Cardiac muscle cell (in vitro differentiated cells and primary cell): ENCODE data around the gene KRT17. TPM values are rescaled to one million over a fixed set of nuclear protein-coding genes. Genes with fewer than 3 reads are reported as not detected.

Experiments
- DNase-seq, 2 donors: peaks; one replicate each; pipeline versions ENCODE4 v3.0.0 to v3.0.0-alpha.2; 2010 to 2017; ENCODE audit warnings: low read depth in 1 of 2, low spot score in 1 of 2
- H3K27ac ChIP-seq: fragments of 200-600 bp; sonication (generic); 2 replicates; pipeline ENCODE4 v1.5.1; 2016
- H3K27me3 ChIP-seq: fragments of 200-600 bp; sonication (generic); 2 replicates; pipeline ENCODE4 v1.6.0; 2016; ENCODE audit warnings: control low read depth
- H3K36me3 ChIP-seq: fragments of 200-600 bp; sonication (generic); 2 replicates; pipeline ENCODE4 v1.5.1; 2016; ENCODE audit warnings: control low read depth
- H3K4me1 ChIP-seq: fragments of 200-600 bp; sonication (generic); 2 replicates; pipeline ENCODE4 v1.8.1; 2017; ENCODE audit warnings: low read depth, mild to moderate bottlenecking, mixed run types
- H3K4me3 ChIP-seq: fragments of 200-600 bp; sonication (generic); 2 replicates; pipeline ENCODE4 v1.5.1; 2016; ENCODE audit warnings: mild to moderate bottlenecking
- H3K9me3 ChIP-seq: fragments of 200-600 bp; sonication (generic); 2 replicates; pipeline ENCODE4 v1.5.1; 2017; ENCODE audit warnings: low read depth, mild to moderate bottlenecking, control low read depth
- polyA plus RNA-seq: library from polyadenylated mRNA; unstranded; fragments of >200 nt; fragmentation: Nextera tagmentation; extraction: Ambion mirVana; gene quantifications from 2 replicates; pipeline ENCODE4 v1.2.1, GENCODE V29; 2016
- total RNA-seq: library from RNA; depleted of rRNA; stranded (reverse); fragments of >200 nt; gene quantifications from 2 replicates; pipeline ENCODE4 v1.2.3, GENCODE V29; 2016
- TF ChIP-seq, protein P1 (sequence below): IDR thresholded peaks from 2 replicates; pipeline ENCODE4 v1.5.1; 2012; ENCODE audit warnings: low read depth, mild to moderate bottlenecking, low read length

Gene KRT17
- total and polyA plus RNA-seq, 2 experiments from 2014 or later: 1.2 TPM; not detected in 1

DNA sequence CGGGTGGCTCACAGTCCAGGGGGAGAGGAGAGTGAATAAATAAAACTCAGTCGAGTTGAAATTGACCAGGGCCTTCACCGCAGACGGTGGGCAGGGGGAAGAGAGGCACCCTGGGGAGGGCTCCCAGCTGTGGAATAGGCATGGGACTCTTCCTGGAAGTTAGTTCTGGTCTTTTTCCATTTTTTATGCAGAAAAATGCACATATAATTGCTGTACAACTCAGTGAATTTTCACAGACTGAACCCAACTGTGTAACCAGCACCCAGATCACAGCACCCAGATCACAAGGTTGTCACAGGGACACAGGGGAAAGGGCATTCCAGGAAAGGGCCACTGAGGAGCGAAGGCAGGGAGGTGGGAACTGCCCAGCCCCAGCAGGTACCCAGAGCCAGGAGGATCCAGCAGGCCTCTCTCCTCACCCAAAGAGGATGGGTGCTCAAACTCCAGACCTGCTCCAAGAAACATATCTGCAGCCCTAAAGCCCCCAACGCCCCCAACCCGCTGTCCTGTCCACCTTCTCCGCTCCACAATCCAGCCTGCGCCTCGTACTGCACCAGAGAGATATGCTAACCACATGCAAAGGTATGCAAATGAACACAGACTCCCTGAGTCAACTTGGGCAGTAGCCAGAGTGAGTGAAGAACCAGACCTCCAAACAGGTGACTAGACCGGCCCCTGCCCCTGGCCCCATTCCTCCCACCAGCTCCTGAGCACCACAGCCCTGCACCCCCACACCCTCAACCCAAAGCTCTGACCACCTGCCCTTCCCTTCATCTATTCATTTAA lies 35.2 kb upstream of the KRT17 start:
- Histone ChIP-seq H3K27ac (no peak overlapping the region), H3K36me3 (no peaks in the 10 kb centered on the region), H3K4me3 (no peak overlapping the region), H3K27me3 (no peaks in the 10 kb centered on the region), H3K9me3 (no peaks in the 10 kb centered on the region), H3K4me1 (no peaks in the 10 kb centered on the region)
- TF ChIP-seq, protein P1, sequence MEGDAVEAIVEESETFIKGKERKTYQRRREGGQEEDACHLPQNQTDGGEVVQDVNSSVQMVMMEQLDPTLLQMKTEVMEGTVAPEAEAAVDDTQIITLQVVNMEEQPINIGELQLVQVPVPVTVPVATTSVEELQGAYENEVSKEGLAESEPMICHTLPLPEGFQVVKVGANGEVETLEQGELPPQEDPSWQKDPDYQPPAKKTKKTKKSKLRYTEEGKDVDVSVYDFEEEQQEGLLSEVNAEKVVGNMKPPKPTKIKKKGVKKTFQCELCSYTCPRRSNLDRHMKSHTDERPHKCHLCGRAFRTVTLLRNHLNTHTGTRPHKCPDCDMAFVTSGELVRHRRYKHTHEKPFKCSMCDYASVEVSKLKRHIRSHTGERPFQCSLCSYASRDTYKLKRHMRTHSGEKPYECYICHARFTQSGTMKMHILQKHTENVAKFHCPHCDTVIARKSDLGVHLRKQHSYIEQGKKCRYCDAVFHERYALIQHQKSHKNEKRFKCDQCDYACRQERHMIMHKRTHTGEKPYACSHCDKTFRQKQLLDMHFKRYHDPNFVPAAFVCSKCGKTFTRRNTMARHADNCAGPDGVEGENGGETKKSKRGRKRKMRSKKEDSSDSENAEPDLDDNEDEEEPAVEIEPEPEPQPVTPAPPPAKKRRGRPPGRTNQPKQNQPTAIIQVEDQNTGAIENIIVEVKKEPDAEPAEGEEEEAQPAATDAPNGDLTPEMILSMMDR: no peak
- no peak for DNase-seq

DNA sequence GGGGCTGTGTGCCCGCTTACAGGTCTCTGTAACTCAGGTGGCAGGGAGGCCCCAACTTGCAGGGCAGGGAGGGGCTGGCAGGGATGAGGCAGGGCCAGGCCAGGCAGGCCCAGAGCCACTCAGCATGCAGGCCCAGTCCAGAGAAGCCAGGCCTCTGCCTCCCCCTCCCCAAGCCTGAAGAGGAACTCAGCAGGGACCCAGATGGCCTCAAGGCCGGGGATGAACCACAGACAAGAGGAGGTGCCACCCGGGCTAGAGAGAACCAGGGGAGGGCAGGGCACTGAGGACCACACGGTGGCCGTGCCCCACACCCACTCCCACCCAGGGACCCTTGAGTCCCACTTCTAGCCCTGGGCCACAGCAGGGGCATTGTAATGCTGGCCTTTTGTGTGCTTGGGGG lies 34.5 kb upstream of the KRT17 start:
- TF ChIP-seq, protein P1: no peak
- DNase-seq: no peak
- H3K27ac ChIP-seq: no peak overlapping the region
- no peak overlapping the region for H3K4me3 ChIP-seq
- no peaks in the 10 kb centered on the region for H3K36me3 ChIP-seq
- no peaks in the 10 kb centered on the region for H3K4me1 ChIP-seq
- no peaks in the 10 kb centered on the region for H3K27me3 ChIP-seq
- H3K9me3 ChIP-seq: no peaks in the 10 kb centered on the region

DNA sequence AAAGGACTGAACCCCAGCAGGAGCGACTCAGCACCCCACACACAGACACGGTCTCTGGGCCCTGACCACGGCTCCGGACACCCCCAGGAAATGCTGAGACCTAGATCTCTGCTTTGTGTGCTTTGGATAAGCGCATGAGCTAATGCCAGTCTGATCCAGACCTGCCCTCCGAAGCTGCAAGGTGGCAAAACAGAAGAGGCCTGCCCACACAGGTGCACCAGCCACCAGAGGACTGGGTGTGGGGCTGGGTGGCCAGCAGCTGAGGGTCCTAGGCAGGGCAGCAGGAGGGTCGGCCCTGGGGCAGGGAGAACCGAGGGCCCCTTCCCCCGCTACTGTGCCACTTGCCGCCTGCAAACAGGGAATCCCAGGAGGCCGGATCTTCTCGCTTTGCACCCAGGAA lies 33.6 kb upstream of the KRT17 start:
- no peak overlapping the region for H3K27ac ChIP-seq
- no peaks in the 10 kb centered on the region for H3K27me3 ChIP-seq
- no peak overlapping the region for H3K4me3 ChIP-seq
- TF ChIP-seq, protein P1: no peak
- H3K36me3 ChIP-seq: no peaks in the 10 kb centered on the region
- H3K9me3 ChIP-seq: no peaks in the 10 kb centered on the region
- H3K4me1 ChIP-seq: no peaks in the 10 kb centered on the region
- DNase-seq: no peak

DNA sequence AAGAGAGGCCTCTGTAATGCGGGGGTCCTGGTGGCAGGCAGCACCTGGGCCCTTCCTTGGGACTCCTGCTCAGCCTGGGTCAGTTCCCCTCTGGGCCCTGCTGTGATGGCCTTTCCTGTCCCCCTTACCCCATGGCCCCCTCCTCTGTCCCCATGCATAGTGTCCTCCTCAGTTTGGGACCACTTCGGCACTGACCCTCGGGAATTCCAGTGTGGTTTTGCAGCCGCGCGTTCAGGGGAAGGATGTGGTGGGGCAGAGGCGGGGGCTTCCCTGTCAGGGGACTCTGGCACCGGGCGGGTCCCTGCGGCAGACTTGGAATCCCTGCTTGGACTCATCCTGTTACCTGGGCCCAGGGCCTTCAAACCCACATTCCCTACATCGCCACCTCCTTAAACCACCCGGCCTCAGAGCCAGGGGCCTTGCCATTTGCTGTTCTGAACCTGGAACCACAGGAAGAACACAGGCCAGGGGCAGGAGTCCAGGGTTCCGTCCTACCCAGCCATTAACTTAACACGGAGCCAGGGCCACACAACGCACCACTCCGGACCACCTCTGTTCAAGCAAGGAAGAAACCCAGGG lies 32.9 kb upstream of the KRT17 start:
- Histone ChIP-seq H3K36me3 (no peaks in the 10 kb centered on the region), H3K9me3 (no peaks in the 10 kb centered on the region), H3K4me1 (no peaks in the 10 kb centered on the region), H3K4me3 (no peak overlapping the region), H3K27ac (no peak overlapping the region), H3K27me3 (no peaks in the 10 kb centered on the region)
- TF ChIP-seq, protein P1: no peak
- no peak for DNase-seq

DNA sequence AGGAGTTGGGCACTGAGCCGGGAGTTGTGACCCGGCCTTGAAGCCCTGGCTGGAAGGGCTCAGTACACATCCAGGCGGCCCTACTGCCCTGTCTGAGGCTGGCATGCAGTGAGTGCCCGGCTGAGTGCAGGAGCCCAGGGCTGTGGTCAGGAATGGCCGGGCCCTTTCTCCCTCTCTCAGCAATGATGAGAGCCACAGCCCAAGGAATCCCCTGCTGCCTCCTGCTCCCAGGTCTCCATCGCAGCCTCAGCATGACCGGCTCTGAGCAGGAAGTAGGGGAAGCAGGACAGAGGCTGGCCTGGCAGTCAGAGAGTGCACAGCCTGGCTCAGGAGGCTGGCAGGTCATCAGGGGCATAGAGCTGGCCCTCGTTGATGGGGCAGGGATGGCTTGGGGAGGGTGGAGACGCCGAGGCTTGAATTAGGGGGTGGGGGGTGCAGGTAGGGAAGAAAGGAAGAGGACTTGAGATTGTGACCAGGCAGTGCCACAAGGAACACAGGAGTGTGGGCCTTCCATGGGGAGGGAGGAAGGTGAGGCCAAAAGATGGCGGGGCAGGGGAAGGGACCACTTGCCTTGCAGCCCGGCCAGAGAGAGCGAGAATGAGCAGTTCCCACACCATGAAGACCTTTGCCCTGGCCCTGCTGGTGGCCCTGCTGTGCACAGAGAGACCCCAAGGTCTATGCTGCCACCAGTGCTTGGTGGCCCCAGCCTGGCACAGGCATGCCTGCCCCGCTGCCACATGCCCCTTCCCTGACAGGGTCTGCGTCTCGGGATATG lies 32.1 kb upstream of the KRT17 start:
- no peaks in the 10 kb centered on the region for H3K9me3 ChIP-seq
- H3K27ac ChIP-seq: no peak overlapping the region
- no peaks in the 10 kb centered on the region for H3K36me3 ChIP-seq
- no peaks in the 10 kb centered on the region for H3K27me3 ChIP-seq
- DNase-seq: no peak
- TF ChIP-seq, protein P1: no peak
- H3K4me3 ChIP-seq: no peak overlapping the region
- no peaks in the 10 kb centered on the region for H3K4me1 ChIP-seq
